GM19395 (cell line): Measurements from ENCODE around the gene NKAIN2.
"Not testable (repeated sequence)": the region's sequence is repeated elsewhere in the genome, so short reads cannot be mapped to it uniquely, and the experiment has no call there.

Experiments used
- ATAC-seq: cut with Tn5 transposase; IDR thresholded peaks from one replicate; pipeline ENCODE4 v1.9.1; 2021; ENCODE audit warnings: mild to moderate bottlenecking, moderate library complexity; ENCODE audit not compliant: unreplicated experiment

NKAIN2 gene

GRCh38 chr6:124297507-124297906 lies 493.8 kb downstream of the NKAIN2 start:
- ATAC-seq: no peak

GRCh38 chr6:124298730-124299129 lies 495.1 kb downstream of the NKAIN2 start:
- no peak for ATAC-seq

GRCh38 chr6:124300907-124301306 lies 497.2 kb downstream of the NKAIN2 start:
- ATAC-seq: not testable (repeated sequence)

- no peak for ATAC-seq
These were observed 500.3 kb downstream of the NKAIN2 start for GRCh38 chr6:124303971-124304370.

- ATAC-seq: no peak
These were observed 506.5 kb downstream of the NKAIN2 start for GRCh38 chr6:124310139-124310538.

- no peak for ATAC-seq
These were observed 515.7 kb downstream of the NKAIN2 start for GRCh38 chr6:124319410-124319809.

- no peak for ATAC-seq
These were observed 520.6 kb downstream of the NKAIN2 start for GRCh38 chr6:124324237-124324636.

GRCh38 chr6:124330197-124330596 lies 526.5 kb downstream of the NKAIN2 start:
- no peak for ATAC-seq

- ATAC-seq: no peak
These were observed 530.7 kb downstream of the NKAIN2 start for GRCh38 chr6:124334359-124334758.

GRCh38 chr6:124339610-124340334 lies 536.1 kb downstream of the NKAIN2 start:
- no peak for ATAC-seq

GRCh38 chr6:124348339-124348738 lies 544.7 kb downstream of the NKAIN2 start:
- ATAC-seq: not testable (repeated sequence)

- no peak for ATAC-seq
These were observed 551.5 kb downstream of the NKAIN2 start for GRCh38 chr6:124355146-124355545.

- ATAC-seq: no peak
These were observed 552.7 kb downstream of the NKAIN2 start for GRCh38 chr6:124356276-124356810.

GRCh38 chr6:124356811-124357210 lies 553.1 kb downstream of the NKAIN2 start:
- no peak for ATAC-seq

- no peak for ATAC-seq
These were observed 564.5 kb downstream of the NKAIN2 start for GRCh38 chr6:124368131-124368530.

- no peak for ATAC-seq
These were observed 568.4 kb downstream of the NKAIN2 start for GRCh38 chr6:124371974-124372475.

GRCh38 chr6:124373386-124373785 lies 569.7 kb downstream of the NKAIN2 start:
- ATAC-seq: no peak

- ATAC-seq: no peak
These were observed 585.5 kb downstream of the NKAIN2 start for GRCh38 chr6:124389127-124389526.

- no peak for ATAC-seq
These were observed 589.9 kb downstream of the NKAIN2 start for GRCh38 chr6:124393536-124393935.

GRCh38 chr6:124396361-124396760 lies 592.7 kb downstream of the NKAIN2 start:
- no peak for ATAC-seq

- ATAC-seq: no peak
These were observed 596.8 kb downstream of the NKAIN2 start for GRCh38 chr6:124400261-124400999.

GRCh38 chr6:124410425-124410824 lies 606.8 kb downstream of the NKAIN2 start:
- ATAC-seq: not testable (repeated sequence)
